Activated gamma-delta T cell treated with anti-CD3 and anti-CD28 coated beads, Interleukin-2, amount 50 U/mL, for 16 hours (primary cell): ENCODE data around the gene WDFY2.
"Not testable (repeated sequence)": the region's sequence is repeated elsewhere in the genome, so short reads cannot be mapped to it uniquely, and the experiment has no call there.

Experiments
- DNase-seq: peaks from one replicate; pipeline ENCODE4 v3.0.0-alpha.2; 2020; ENCODE audit warnings: low read depth

Gene WDFY2

GRCh38 chr13:51632591-51633362 is 48.5 kb downstream of the WDFY2 start:
- no peak for DNase-seq

DNA sequence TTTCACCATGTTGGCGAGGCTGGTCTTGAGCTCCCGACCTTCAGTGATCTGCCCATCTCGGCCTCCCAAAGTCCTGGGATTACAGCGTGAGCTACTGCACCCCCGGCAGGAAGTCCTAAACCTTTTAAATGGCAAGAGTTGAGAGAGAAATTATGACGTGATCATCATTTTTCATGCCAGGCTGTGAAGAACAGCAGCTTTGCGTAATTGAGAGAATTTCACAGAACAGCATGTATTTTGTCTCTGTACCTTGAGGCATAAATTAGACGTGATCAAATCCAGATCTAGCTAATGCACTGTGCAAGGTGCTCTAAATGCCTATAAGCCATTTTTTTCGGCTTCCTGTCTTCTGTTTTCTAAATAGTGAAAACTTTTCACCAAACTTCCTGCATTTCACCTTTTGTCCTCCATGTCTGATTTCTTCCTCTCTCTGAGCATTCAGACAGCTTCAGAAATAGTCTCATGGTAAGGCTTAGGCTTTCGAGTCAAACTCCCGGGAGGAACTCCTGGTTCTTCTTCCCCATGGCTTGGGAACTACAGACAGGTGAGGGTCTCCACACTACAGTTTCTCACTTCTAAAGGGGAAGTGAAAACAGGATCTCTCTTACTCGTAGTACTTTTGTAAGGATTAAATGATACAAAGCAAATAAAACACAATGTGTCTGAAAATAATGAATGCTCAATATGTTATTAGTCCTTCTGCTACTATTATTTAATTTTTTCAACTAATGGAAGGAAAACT is 51.0 kb downstream of the WDFY2 start:
- DNase-seq = no peak

DNA sequence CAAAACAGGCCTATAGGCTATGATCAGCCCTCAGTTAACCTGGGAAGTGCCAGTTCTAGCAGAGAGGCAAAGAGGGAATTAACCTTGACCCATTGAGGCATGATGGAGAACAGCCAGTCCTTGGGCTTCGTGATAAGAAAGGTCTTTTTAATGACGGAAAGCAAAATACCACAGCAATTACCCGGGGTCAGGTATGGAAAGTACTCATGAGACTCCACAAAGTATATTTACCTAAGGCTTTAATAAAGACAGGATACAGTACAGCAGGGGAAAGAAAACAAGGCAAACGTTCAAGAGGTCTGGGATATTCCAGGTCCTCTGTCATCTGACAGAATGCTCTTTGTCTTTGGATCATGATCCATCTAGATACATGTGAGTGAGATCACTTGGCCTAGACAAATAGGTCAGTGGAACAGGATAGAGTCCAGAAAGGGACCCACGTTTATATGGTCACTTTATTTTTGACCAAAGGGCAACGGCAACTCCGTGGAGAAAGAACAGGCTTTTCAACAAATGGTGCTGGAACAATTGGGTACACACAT is 52.2 kb downstream of the WDFY2 start:
- no peak for DNase-seq

DNA sequence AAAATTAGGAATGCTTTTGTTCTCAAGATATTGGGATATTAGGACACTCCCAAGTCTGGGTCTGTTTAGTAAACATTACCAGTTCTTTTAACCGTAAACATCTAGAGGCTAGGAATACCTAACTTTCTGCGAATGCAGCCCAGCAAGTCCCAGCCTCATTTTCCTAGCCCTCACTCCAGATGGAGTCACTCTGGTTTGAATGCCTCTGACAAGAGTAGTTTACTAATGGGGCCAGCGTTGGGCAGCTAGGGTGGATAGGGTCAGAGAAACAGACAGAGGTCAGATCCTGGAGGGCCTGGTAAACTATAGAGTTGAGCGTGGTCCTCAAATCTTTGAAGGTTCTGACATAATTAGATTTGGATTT is 53.6 kb downstream of the WDFY2 start:
- DNase-seq = no peak

GRCh38 chr13:51638216-51638871 is 54.1 kb downstream of the WDFY2 start:
- no peak for DNase-seq

DNA sequence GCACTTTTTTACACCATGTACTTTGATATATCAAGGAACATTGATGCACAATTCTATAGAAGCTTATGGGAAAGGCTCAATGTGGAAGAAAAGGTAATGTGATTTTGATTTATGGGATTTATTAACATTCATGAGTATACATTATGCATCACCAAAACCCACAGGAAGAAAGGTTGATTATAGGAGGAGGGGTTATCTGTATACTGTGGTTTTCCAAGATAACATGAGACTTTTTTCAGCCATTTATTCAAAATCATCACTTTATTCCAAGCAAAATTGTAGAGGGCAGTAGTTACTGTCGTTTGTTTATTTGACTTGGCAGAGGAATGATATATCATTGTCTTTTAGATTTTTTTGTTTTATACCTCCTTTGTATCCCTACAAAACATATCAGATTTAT is 54.9 kb downstream of the WDFY2 start:
- DNase-seq = no peak

DNA sequence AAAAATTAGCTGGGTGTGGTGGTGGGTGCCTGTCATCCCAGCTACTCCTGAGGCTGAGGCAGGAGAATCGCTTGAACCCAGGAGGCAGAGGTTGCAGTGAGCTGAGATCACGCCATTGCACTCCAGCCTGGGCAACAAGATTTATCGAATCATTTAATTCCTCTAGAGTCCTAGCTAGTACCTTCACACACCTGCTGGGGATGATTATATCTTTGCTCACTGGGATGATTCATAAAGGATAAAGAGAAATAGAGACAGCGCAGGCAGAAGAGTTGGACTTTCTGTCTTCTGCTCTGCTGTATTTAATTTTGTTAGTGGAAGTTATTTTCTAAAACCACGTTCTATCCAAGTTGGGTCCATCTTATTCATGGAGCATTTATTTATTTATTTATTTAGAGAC is 56.4 kb downstream of the WDFY2 start:
- not testable (repeated sequence) for DNase-seq

GRCh38 chr13:51643105-51643881 is 59.0 kb downstream of the WDFY2 start:
- no peak for DNase-seq

GRCh38 chr13:51643882-51644281 is 59.6 kb downstream of the WDFY2 start:
- no peak for DNase-seq

- no peak for DNase-seq
Observed at GRCh38 chr13:51644654-51645053, 60.4 kb downstream of the WDFY2 start.

- DNase-seq = no peak
Observed at GRCh38 chr13:51645154-51645650, 60.9 kb downstream of the WDFY2 start.

- DNase-seq = no peak
Observed at GRCh38 chr13:51645761-51646670, 61.8 kb downstream of the WDFY2 start.

DNA sequence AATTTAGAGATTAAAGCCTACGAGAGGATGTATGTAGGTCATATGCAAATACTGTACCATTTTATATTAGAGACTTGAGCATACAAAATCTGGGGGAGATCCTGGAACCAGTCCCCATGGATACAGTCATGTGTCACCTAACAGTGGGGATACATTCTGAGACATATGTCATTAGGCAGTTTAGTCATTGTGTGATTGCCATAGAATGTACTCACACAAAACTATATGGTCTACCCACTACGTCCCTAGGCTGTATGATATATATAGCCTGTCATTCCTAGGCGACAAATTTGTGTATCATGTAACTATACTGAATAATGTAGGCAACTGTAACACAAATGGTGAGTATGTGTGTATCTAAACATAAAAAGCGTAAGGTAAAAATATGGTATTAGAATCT is 62.8 kb downstream of the WDFY2 start:
- no peak for DNase-seq

DNA sequence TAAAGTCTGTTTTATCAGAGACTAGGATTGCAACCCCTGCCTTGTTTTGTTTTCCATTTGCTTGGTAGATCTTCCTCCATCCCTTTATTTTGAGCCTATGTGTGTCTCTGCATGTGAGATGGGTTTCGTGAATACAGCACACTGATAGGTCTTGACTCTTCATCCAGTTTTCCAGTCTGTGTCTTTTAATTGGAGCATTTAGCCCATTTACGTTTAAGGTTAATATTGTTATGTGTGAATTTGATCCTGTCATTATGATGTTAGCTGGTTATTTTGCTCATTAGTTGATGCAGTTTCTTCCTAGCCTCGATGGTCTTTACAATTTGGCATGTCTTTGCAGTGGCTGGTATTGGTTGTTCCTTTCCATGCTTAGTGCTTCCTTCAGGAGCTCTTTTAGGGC is 67.9 kb downstream of the WDFY2 start:
- DNase-seq = not testable (repeated sequence)

- no peak for DNase-seq
Observed at GRCh38 chr13:51659276-51660127, 75.2 kb downstream of the WDFY2 start.

DNA sequence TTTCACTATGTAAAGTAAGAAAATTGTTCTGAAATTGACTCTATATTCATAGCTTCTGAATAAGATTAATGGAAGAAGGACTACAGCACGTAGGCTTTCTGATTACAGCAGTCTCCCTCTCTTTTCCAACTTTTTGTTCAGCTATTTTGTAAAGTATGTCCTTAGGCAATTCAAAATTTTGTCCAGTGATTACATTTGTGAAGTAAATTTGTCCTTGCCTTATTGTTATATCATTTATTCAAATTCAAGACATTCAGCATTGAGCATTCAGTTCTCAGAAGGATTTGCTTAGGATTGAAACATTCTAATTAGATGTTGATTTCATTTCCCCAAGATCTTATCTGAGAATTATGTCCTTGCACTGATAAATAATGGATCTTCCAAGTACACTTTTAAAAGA is 76.6 kb downstream of the WDFY2 start:
- DNase-seq = no peak

DNA sequence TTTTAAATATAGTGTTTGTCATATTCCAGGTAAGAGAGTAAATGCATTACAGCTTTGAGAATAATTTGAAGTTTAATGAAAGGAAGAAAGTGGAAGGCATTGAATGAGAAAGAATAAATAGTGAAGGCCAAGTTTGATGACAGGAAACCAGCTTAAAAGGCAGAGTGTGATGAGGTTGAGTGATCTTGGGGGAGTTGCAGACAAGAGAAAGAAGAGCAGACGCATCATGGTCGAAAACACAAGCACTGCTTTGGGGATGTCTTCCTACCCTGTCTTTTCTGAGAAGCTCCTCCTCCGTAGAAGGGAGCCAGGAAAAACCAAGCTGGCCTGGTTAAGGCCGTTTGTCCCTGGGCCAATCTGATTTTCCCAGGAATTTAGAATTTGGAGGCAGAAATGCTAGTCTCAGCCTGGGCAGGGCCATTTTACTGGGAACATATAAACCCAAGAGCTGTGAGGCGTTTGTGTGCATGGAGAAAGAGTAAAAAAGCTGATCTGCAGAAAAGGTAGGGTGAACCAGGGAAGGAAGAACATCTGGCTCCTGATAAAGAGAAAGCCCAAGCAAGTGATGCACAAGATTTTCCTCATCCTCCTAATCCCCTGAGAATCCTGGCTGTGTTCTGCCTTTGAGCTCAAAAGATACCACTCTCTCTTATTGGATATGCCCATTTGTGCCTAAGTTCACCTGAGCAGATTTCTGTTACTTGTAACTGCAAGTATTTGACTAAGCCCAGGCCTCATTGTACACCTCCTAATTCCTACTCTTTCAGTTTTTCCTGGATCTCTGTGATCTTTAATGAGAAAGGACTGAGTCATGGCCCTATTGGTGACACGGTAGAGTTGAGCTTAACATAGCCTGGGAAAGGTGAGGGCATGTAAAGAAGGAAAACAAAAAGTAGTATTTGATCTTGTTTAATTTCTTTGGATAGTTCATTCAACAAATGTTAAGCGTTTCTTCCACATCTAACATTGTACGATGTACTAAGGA is 80.0 kb downstream of the WDFY2 start:
- no peak for DNase-seq

- DNase-seq = no peak
Observed at GRCh38 chr13:51665456-51665855, 81.2 kb downstream of the WDFY2 start.

- DNase-seq = no peak
Observed at GRCh38 chr13:51666374-51666773, 82.1 kb downstream of the WDFY2 start.
